Measurements from ENCODE around the gene PTPN9. TPM values are rescaled to one million over a fixed set of nuclear protein-coding genes. Genes with fewer than 3 reads are reported as not detected.
"Not testable (repeated sequence)": the region's sequence is repeated elsewhere in the genome, so short reads cannot be mapped to it uniquely, and the experiment has no call there.

Gene PTPN9
- total RNA-seq, 2 experiments from 2014 or later: 46.3 to 48.7 TPM

DNA sequence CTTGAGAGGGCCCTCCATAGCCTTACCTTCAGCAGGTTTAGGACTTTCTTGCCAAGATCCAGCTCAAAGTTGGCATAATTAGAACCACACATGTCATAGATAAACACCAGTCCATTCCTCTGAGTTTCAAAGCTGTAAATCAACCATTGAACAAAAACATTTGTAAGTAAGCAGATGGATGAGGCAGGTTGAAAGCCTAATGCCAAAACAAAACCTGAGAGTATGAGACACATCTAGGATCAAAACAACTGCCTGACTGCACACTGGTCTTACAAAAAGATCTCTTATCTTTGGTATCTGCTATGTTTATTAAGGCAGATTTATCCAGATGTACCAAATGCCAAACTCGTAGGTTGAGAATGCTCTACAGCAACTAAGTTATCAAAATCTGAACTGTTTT lies 61.9 kb downstream of the PTPN9 start:
- Mint-ChIP-seq H3K36me3 (ENCODE audit: low read depth) (peaks cover 46% of the 10 kb centered on the region), H3K9me3 (ENCODE audit: insufficient read depth) (no peaks in the 10 kb centered on the region), H3K27me3 (ENCODE audit: low read depth) (no peaks in the 10 kb centered on the region), H3K4me3 (no peak overlapping the region), H3K4me1 (ENCODE audit: low read depth) (no peaks in the 10 kb centered on the region), H3K27ac (no peak overlapping the region)
- ATAC-seq: no peak
- ChIA-PET POLR2A (no interaction called here), CTCF (interaction anchor here (1.1 to 1.2 kb wide), 2 partner anchors 15 to 124 kb away, joined by 3 read pairs; no protein-coding TSS in a partner anchor)
- DNase-seq: no peak

DNA sequence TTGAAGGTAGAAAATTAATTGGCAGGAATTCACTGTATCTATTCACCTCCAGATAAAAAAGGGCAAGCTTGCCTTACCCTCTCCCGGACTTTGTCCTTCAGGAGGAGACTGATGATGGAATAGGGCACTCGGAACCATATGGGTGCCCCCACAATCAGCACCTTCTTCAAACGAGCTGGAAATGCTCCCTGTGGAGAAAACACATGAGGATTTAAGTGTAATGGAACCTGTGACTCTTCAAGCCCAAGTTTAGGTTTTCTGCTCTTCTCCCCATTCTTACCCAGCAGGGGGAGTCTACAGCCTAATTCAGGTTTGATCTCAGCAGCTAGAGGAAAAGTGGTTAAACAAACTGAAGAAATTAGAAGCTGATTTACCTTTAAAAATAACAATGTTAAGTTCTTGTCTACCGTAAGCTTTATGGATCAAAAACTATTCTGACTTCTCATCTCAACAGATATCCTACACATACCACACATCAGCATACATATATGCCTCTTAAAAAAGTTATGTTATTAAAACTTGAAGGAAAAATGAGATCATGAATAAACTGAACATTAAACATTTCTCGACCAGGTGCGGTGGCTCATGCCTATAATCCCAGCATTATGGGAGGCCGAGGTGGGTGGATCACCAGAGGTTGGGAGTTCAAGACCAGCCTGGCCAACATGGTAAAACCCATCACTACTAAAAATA lies 70.1 kb downstream of the PTPN9 start:
- POLR2A ChIA-PET: interaction anchor here (0.7 to 1.3 kb wide), 4 partner anchors 53 to 132 kb away, joined by 3 to 4 read pairs (median 4); partner anchors contain the start of genes IMP3, PTPN9 and SNUPN
- H3K4me3 Mint-ChIP-seq: no peak overlapping the region

DNA sequence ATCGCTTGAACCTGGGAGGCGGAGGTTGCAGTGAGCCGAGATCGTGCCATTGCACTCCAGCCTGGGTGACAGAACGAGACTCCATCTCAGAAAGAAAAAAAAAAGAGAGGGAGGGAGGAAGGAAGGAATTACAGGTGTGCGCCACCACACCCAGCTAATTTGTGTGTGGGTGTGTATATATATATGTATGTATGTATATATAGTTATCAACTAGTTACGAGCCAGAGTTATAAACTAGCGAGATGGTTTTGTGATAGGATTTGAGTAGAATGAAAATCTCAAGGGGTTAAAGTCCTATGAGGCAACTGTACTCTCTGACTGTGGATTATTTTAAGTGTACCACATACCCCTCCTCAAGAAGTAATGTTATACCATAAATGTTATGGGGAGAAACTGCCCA lies 76.8 kb downstream of the PTPN9 start:
- Mint-ChIP-seq H3K4me3 (no peak overlapping the region), H3K27ac (peak overlapping the region; percentile 30), H3K36me3 (ENCODE audit: low read depth) (peaks cover 39% of the 10 kb centered on the region), H3K27me3 (ENCODE audit: low read depth) (no peaks in the 10 kb centered on the region), H3K9me3 (ENCODE audit: insufficient read depth) (no peaks in the 10 kb centered on the region), H3K4me1 (ENCODE audit: low read depth) (no peaks in the 10 kb centered on the region)
- ATAC-seq (no peak), DNase-seq (no peak)
- POLR2A ChIA-PET: no interaction called here
- CTCF ChIA-PET: no interaction called here

More for the DNA sequence above, 70.1 kb downstream of the PTPN9 start:
- ATAC-seq (peak; percentile 42), DNase-seq (peak; percentile 47)
- Mint-ChIP-seq H3K36me3 (ENCODE audit: low read depth) (peaks cover 39% of the 10 kb centered on the region), H3K27me3 (ENCODE audit: low read depth) (no peaks in the 10 kb centered on the region), H3K4me1 (ENCODE audit: low read depth) (no peaks in the 10 kb centered on the region), H3K27ac (peak overlapping the region; percentile 8), H3K9me3 (ENCODE audit: insufficient read depth) (no peaks in the 10 kb centered on the region)
- CTCF ChIA-PET: interaction anchor here (0.7 to 3.1 kb wide), 21 partner anchors 11 to 173 kb away, joined by 3 to 30 read pairs (median 4); partner anchors contain the start of genes IMP3, MAN2C1, PTPN9 and SIN3A

DNA sequence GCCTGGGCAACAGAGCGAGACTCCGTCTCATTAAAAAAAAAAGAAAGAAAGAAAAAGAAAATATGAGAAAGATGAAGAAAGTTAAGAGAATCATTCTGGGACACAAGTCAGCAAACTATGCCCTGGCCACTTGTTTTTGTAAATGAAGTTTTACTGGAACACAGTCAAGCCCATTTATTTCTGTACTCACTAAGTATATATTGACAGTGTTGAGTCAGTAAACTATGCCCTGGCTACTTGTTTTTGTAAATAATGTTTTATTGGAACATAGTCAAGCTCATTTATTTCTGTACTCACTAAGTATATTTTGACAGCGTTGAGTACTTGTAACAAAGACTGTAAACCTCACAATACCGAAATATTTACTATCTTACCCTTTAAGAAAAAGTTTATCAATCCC lies 85.4 kb downstream of the PTPN9 start:
- Mint-ChIP-seq H3K36me3 (ENCODE audit: low read depth) (peaks cover 19% of the 10 kb centered on the region), H3K9me3 (ENCODE audit: insufficient read depth) (no peaks in the 10 kb centered on the region), H3K27ac (no peak overlapping the region), H3K4me3 (no peak overlapping the region), H3K27me3 (ENCODE audit: low read depth) (no peaks in the 10 kb centered on the region), H3K4me1 (ENCODE audit: low read depth) (no peaks in the 10 kb centered on the region)
- ChIA-PET POLR2A (interaction anchor here (0.7 kb wide), 1 partner anchor 278 kb away, joined by 3 read pairs; no protein-coding TSS in a partner anchor), CTCF (interaction anchor here (2.8 kb wide), 1 partner anchor 15 kb away, joined by 9 read pairs; no protein-coding TSS in a partner anchor)
- ATAC-seq (no peak), DNase-seq (no peak)

DNA sequence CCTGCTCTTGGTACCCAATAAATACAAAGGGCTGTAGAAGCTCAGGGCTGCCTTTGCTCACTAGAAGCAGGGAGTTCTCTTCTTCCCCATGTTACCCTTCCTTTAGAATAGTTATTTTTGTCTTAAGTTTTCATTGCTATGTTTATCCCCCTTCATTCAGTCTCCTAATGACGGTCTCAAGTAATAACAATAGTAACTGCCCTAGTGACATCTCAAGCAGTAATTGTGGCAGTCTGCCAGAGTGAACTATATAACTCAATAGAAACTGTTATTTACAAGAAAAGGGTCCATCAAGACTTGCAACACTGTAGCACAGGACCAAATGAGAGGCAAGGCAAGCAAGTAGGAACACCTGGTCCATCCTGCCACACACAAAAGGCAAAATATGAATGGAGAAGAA lies 95.2 kb downstream of the PTPN9 start:
- H3K27me3 Mint-ChIP-seq (ENCODE audit: low read depth): no peaks in the 10 kb centered on the region
- no peak for ATAC-seq
- peaks cover 3% of the 10 kb centered on the region for H3K4me1 Mint-ChIP-seq (ENCODE audit: low read depth)
- ChIA-PET CTCF (interaction anchor here (1.1 to 1.9 kb wide), 2 partner anchors 9 to 31 kb away, joined by 3 to 4 read pairs; no protein-coding TSS in a partner anchor), POLR2A (interaction anchor here (0.6 to 1.0 kb wide), 3 partner anchors 95 to 519 kb away, joined by 3 read pairs; partner anchors contain the start of gene IMP3)
- peaks cover 43% of the 10 kb centered on the region for H3K36me3 Mint-ChIP-seq (ENCODE audit: low read depth)
- H3K9me3 Mint-ChIP-seq (ENCODE audit: insufficient read depth): no peaks in the 10 kb centered on the region
- no peak overlapping the region for H3K27ac Mint-ChIP-seq
- DNase-seq: no peak
- no peak overlapping the region for H3K4me3 Mint-ChIP-seq

DNA sequence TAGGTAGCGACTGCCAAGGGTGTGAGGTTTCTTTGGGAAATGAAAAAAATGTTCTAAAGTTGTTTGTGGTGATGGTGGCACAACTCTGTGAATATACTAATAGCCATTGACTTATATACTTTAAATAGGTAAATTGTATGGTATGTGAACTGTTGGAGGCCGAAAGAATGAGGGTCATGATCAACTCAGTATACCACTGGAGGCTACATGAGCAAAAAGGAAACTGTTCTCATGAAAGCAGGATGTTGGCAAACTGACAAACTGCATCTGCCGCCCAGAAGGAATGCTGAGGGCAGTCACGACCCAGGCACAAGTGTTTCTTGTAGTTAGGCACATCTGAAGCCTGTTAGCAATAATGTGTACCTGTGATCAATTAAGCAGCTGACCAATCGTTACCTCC lies 95.6 kb downstream of the PTPN9 start:
- not testable (repeated sequence) for H3K4me1 Mint-ChIP-seq (ENCODE audit: low read depth); H3K27me3 Mint-ChIP-seq (ENCODE audit: low read depth); DNase-seq; ATAC-seq; H3K4me3 Mint-ChIP-seq; H3K27ac Mint-ChIP-seq; H3K9me3 Mint-ChIP-seq (ENCODE audit: insufficient read depth)
- H3K36me3 Mint-ChIP-seq (ENCODE audit: low read depth): peaks cover 44% of the 10 kb centered on the region
- POLR2A ChIA-PET: interaction anchor here (0.6 to 1.0 kb wide), 2 partner anchors 95 to 157 kb away, joined by 3 read pairs; partner anchors contain the start of gene IMP3
- CTCF ChIA-PET: interaction anchor here (1.1 to 1.9 kb wide), 2 partner anchors 9 to 31 kb away, joined by 3 to 4 read pairs; no protein-coding TSS in a partner anchor

DNA sequence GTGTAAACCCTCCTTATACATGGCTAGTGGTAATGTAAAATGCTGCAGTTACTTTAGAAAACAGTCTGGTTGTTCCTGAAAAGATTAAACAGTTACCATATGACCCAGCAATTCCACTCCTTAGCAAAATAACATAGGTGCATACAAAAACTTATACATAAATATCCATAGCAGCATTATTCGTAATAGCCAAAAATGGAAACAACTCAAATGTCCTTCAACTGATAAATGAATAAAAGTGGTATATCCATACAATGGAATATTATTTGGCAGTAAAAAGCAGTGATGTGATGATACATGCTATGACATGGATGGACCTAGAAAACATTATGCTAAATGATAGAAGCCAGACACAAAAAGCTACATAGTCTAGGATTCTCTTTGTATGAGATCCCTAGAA lies 96.0 kb downstream of the PTPN9 start:
- Mint-ChIP-seq H3K36me3 (ENCODE audit: low read depth) (peaks cover 44% of the 10 kb centered on the region), H3K27me3 (ENCODE audit: low read depth) (no peaks in the 10 kb centered on the region), H3K27ac (no peak overlapping the region), H3K4me1 (ENCODE audit: low read depth) (peaks cover 3% of the 10 kb centered on the region), H3K9me3 (ENCODE audit: insufficient read depth) (no peaks in the 10 kb centered on the region), H3K4me3 (no peak overlapping the region)
- ChIA-PET POLR2A (interaction anchor here (0.6 kb wide), 1 partner anchor 96 kb away, joined by 3 read pairs; no protein-coding TSS in a partner anchor), CTCF (interaction anchor here (1.9 kb wide), 1 partner anchor 30 kb away, joined by 4 read pairs; no protein-coding TSS in a partner anchor)
- DNase-seq (no peak), ATAC-seq (no peak)

DNA sequence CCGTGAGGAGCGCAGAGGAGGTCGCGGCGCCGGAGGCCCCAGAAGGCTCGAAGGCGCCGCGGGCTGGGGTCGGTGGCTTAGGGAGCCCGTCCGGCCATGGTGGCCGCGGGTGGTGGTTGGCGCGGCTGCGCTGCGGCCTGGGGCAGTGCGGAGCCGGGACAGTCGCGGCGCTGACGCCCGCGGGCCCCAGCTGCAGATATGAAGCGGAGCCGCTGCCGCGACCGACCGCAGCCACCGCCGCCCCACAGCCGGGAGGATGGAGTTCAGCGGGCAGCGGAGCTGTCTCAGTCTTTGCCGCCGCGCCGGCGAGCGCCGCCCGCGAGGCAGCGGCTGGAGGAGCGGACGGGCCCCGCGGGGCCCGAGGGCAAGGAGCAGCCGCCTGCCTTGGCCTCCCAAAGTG lies 98.7 kb downstream of the PTPN9 start:
- H3K9me3 Mint-ChIP-seq (ENCODE audit: insufficient read depth); H3K27me3 Mint-ChIP-seq (ENCODE audit: low read depth); POLR2A ChIA-PET; H3K4me3 Mint-ChIP-seq; CTCF ChIA-PET; H3K27ac Mint-ChIP-seq; DNase-seq; H3K4me1 Mint-ChIP-seq (ENCODE audit: low read depth); ATAC-seq: not testable (repeated sequence)
- H3K36me3 Mint-ChIP-seq (ENCODE audit: low read depth): peaks cover 38% of the 10 kb centered on the region

DNA sequence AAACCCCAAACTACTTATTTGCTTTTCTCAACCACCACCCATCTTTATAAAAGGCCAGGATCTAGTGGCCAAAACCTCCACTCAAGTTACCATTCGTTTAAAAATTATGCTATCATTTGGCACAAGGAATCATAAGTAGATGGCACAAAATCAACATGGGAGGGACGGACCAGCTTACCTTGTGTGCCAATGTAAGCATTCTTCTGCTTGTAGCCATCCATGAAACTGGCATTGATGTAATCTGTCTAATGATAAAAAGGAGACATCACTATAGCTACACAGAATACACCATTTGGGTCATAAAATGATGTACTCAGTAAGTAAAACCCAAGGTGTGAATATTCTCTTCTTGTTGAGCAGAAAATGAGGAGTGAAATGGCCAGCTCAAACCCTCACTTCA lies 99.4 kb downstream of the PTPN9 start:
- CTCF ChIA-PET: no interaction called here
- Mint-ChIP-seq H3K36me3 (ENCODE audit: low read depth) (peaks cover 36% of the 10 kb centered on the region), H3K4me3 (no peak overlapping the region), H3K27ac (peak overlapping the region; percentile 18), H3K4me1 (ENCODE audit: low read depth) (peaks cover 3% of the 10 kb centered on the region), H3K9me3 (ENCODE audit: insufficient read depth) (no peaks in the 10 kb centered on the region), H3K27me3 (ENCODE audit: low read depth) (no peaks in the 10 kb centered on the region)
- POLR2A ChIA-PET: interaction anchor here (1.1 kb wide), 1 partner anchor 13 kb away, joined by 3 read pairs; no protein-coding TSS in a partner anchor
- ATAC-seq: no peak
- no peak for DNase-seq

DNA sequence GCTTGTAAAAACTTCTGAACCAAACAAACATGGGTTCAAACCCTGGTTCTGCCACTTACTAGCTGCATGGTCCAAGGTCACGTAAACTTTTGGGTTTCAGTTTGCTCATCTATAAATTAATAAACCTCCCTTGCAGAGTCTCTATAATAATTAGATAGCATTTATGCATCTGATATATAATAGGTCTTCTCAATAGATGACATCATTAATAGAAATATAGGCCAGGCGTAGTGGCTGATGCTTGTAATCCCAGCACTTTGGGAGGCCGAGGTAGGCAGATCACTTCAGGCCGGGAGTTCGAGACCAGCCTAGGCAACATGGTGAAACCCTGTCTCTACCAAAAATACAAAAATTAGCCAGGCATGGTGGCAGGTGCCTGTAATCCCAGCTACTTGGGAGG lies 102.0 kb downstream of the PTPN9 start:
- peaks cover 28% of the 10 kb centered on the region for H3K36me3 Mint-ChIP-seq (ENCODE audit: low read depth)
- H3K27me3 Mint-ChIP-seq (ENCODE audit: low read depth); H3K9me3 Mint-ChIP-seq (ENCODE audit: insufficient read depth); CTCF ChIA-PET; DNase-seq; ATAC-seq; H3K27ac Mint-ChIP-seq; H3K4me3 Mint-ChIP-seq; H3K4me1 Mint-ChIP-seq (ENCODE audit: low read depth); POLR2A ChIA-PET: not testable (repeated sequence)

DNA sequence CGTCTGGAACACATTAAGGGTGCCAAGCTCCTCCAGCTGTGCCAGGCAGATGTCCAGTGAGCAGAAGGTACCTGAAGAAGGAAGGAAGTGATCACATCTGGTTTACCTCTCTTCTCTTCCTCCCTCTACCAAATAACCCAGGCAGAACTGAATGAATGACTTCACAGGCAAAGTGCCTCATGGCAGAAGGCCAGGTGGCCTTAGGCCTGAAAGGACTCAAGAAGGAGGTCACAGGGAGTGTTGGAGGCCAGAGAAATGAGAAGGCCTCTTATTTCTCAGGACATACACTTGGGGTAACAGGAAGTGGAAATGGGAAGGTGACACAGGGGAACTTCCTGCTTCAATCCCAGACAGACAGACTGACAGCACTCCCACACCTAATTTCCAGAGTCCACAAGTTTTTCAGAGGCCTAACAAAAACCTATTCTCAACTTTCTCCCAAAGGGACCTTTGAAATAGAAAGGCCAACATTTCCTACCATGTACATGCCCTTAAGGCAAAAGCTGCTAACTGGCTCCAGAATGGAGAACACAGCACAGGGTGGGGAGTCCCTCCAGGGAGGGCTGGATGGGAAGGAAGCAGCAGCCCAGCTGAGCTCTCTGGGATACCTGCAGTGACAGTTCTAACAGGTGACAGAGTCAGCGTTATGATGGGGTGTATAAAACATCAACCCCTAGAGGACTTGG lies 110.1 kb downstream of the PTPN9 start:
- H3K36me3 Mint-ChIP-seq (ENCODE audit: low read depth): peaks cover 64% of the 10 kb centered on the region
- no peak for ATAC-seq
- peaks cover 20% of the 10 kb centered on the region for H3K4me1 Mint-ChIP-seq (ENCODE audit: low read depth)
- peak overlapping the region; percentile 70 for H3K27ac Mint-ChIP-seq
- H3K9me3 Mint-ChIP-seq (ENCODE audit: insufficient read depth): no peaks in the 10 kb centered on the region
- H3K4me3 Mint-ChIP-seq: no peak overlapping the region
- DNase-seq: no peak
- H3K27me3 Mint-ChIP-seq (ENCODE audit: low read depth): no peaks in the 10 kb centered on the region
- POLR2A ChIA-PET: interaction anchor here (0.8 to 1.1 kb wide), 2 partner anchors 13 to 171 kb away, joined by 3 read pairs; partner anchors contain the start of gene IMP3
- CTCF ChIA-PET: no interaction called here

DNA sequence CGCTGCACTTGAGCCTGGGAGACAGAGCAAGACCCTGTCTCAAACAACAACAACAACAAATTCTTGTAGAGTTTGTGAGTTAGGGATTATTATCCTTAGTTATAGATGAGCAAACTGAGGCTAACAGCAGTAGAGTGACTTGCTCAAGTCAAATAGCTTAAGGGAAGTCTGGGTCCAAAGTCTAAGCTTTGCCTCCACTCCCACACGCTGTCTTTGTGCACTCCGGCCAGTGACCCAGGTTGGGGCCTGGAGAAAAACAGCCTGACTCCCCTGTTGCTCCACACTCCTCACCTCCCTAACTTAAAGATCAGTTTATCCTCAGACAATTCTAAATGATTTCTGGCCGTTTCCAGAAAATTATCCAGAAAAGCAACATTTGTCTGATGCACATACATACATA lies 118.5 kb downstream of the PTPN9 start:
- H3K9me3 Mint-ChIP-seq (ENCODE audit: insufficient read depth): no peaks in the 10 kb centered on the region
- no peak overlapping the region for H3K27ac Mint-ChIP-seq
- peaks cover 9% of the 10 kb centered on the region for H3K36me3 Mint-ChIP-seq (ENCODE audit: low read depth)
- no peak overlapping the region for H3K4me3 Mint-ChIP-seq
- H3K27me3 Mint-ChIP-seq (ENCODE audit: low read depth): no peaks in the 10 kb centered on the region
- peaks cover 14% of the 10 kb centered on the region for H3K4me1 Mint-ChIP-seq (ENCODE audit: low read depth)
- DNase-seq: no peak
- ChIA-PET POLR2A (no interaction called here), CTCF (interaction anchor here (1.7 kb wide), 1 partner anchor 181 kb away, joined by 7 read pairs; no protein-coding TSS in a partner anchor)
- no peak for ATAC-seq

Data from activated CD8-positive, alpha-beta T cell treated with anti-CD3 and anti-CD28 coated beads, Interleukin-2, amount 10 ng/mL, durations not matched to agents 7 days and 5 days (primary cell).